Gastroesophageal sphincter (tissue), 4 donors: ENCODE measurements around the gene HMGN2. TPM values are rescaled to one million over a fixed set of nuclear protein-coding genes. Genes with fewer than 3 reads are reported as not detected.
A peak's percentile ranks its signal among the peaks of the same experiment; 100 is the strongest.

Experiments
- ATAC-seq: fragments of 150-250 bp; one replicate; pipeline ENCODE4 v1.9.1; 2016; ENCODE audit warnings: mild to moderate bottlenecking, moderate library complexity
- H3K27ac ChIP-seq, 4 donors: fragments of 200-600 bp; sonication (generic) in 3 of 4; 1 replicate in 3 of 4; 2 replicates in 1 of 4; pipeline ENCODE4 v1.5.1; 2016 to 2019
- H3K27me3 ChIP-seq: fragments of 200-600 bp; sonication (generic); one replicate; pipeline ENCODE4 v1.5.1; 2019
- H3K36me3 ChIP-seq, 2 donors: fragments of 200-600 bp; sonication (generic); one replicate each; pipeline ENCODE4 v1.5.1; 2019; ENCODE audit warnings: control low read depth in 1 of 2
- H3K4me1 ChIP-seq, 3 donors: fragments of 200-600 bp; sonication (generic); 1 replicate in 2 of 3; 2 replicates in 1 of 3; pipeline ENCODE4 v1.5.1; 2016 to 2019; ENCODE audit warnings: control low read depth in 2 of 3
- H3K4me3 ChIP-seq, 2 donors: fragments of 200-600 bp; sonication (generic); one replicate each; pipeline ENCODE4 v1.5.1; 2019; ENCODE audit warnings: mild to moderate bottlenecking in 1 of 2, moderate library complexity in 1 of 2
- H3K9me3 ChIP-seq, 3 donors: fragments of 200-600 bp; sonication (generic); one replicate each; pipeline ENCODE4 v1.5.1; 2017 to 2019; ENCODE audit warnings: control low read depth in 2 of 3
- CTCF ChIP-seq, 4 experiments: fragments of 200-600 bp in 2 of 4; fragments of 450-650 bp in 2 of 4; sonication (generic) in 1 of 4; IDR thresholded peaks; one replicate each; pipeline ENCODE4 v1.5.1; 2017 to 2019; ENCODE audit warnings: antibody characterized with exemption in 4 of 4, mild to moderate bottlenecking in 2 of 4, moderate library complexity in 2 of 4
- EP300 ChIP-seq: sonication (generic); formaldehyde crosslinking; IDR thresholded peaks from one replicate; pipeline ENCODE4 v1.6.1; 2017; ENCODE audit warnings: antibody characterized with exemption, mild to moderate bottlenecking
- POLR2A ChIP-seq, 2 donors: fragments of 450-650 bp; IDR thresholded peaks; one replicate each; pipeline ENCODE4 v1.6.1; 2017; ENCODE audit warnings: antibody characterized with exemption in 2 of 2, mild to moderate bottlenecking in 2 of 2, moderate library complexity in 1 of 2
- POLR2AphosphoS5 ChIP-seq: sonication (generic); formaldehyde crosslinking; IDR thresholded peaks from one replicate; pipeline ENCODE4 v1.6.1; 2017; ENCODE audit warnings: antibody characterized with exemption
- WGBS, 2 donors: methylation state at CpG; one replicate each; pipeline ENCODE4 v1.1.5; 2018; ENCODE audit warnings: low coverage in 1 of 2; 5-methylcytosine and 5-hydroxymethylcytosine counted together
- total RNA-seq, 4 donors: library from RNA; depleted of rRNA; stranded (reverse); fragments of >200 nt; gene quantifications; one replicate each; pipeline ENCODE4 v1.1.0, GENCODE V29; 2016

The HMGN2 gene
- total RNA-seq, result 100 to 1,000 TPM; 128 to 288 (median 252) TPM

- Histone ChIP-seq H3K27ac (peak within 1 kb of the TSS; percentile 89 to 100 (median 100)), H3K4me1 (peaks cover 0 to 37% (median 15%) of the 10 kb centered on the region in 3 donors), H3K27me3 (no peaks in the 10 kb centered on the region), H3K9me3 (no peaks in the 10 kb centered on the region), H3K4me3 (peak within 1 kb of the TSS; percentile 70 to 100), H3K36me3 (peaks cover 0 to 54% of the 10 kb centered on the region in 2 donors)
- peak; percentile 78 for ATAC-seq
- TF ChIP-seq POLR2A (IDR thresholded peaks at IDR 0.05) (peak; percentile 22 to 45), EP300 (no peak)
- WGBS, 2 donors, result no CpG with 5 or more reads among the region's 69 CpGs
These were observed at the start of gene HMGN2 for GRCh38 chr1:26472320-26472900. Gene HMGN2 (plus strand): TSS chr1:26472440. CDS start chr1:26472613, 173 bp downstream.

GRCh38 chr1:26429721-26430120, 42.5 kb upstream of the HMGN2 start:
- WGBS, 2 donors, result 63 to 85% methylated on average over 1 to 2 of the region's 2 CpGs
- peaks cover 0 to 11% of the 10 kb centered on the region in 2 donors for H3K36me3 ChIP-seq
- H3K27ac ChIP-seq, result no peak overlapping the region
- no peaks in the 10 kb centered on the region for H3K9me3 ChIP-seq
- peaks cover 0 to 30% (median 10%) of the 10 kb centered on the region in 3 donors for H3K4me1 ChIP-seq
- ATAC-seq, result no peak
- TF ChIP-seq POLR2AphosphoS5, result no peak
- TF ChIP-seq POLR2A (IDR thresholded peaks at IDR 0.05), result no peak
- H3K4me3 ChIP-seq, result no peak overlapping the region
- peaks cover 12% of the 10 kb centered on the region for H3K27me3 ChIP-seq

GRCh38 chr1:26431979-26432695, 40.1 kb upstream of the HMGN2 start, which contains the start of gene DHDDS:
Gene DHDDS (plus strand): TSS chr1:26432321. CDS start chr1:26432946, 625 bp downstream.
- Histone ChIP-seq H3K4me1 (peaks cover 0 to 33% (median 10%) of the 10 kb centered on the region in 3 donors), H3K9me3 (no peaks in the 10 kb centered on the region), H3K4me3 (peak within 1 kb of the TSS; percentile 60 to 94), H3K27ac (peak within 1 kb of the TSS; percentile 68 to 80 (median 74)), H3K36me3 (peaks cover 0 to 35% of the 10 kb centered on the region in 2 donors), H3K27me3 (no peaks in the 10 kb centered on the region)
- 0% methylated on average over 8 to 23 of the region's 45 CpGs for WGBS, 2 donors
- no peak for TF ChIP-seq EP300
- peak in 1 of 4 experiments; percentile 4 for TF ChIP-seq CTCF (IDR thresholded peaks at IDR 0.05)
- TF ChIP-seq POLR2A (IDR thresholded peaks at IDR 0.05), result peak; percentile 78 to 81
- TF ChIP-seq POLR2AphosphoS5, result peak; percentile 97
- ATAC-seq, result peak; percentile 99

- Histone ChIP-seq H3K27me3 (no peaks in the 10 kb centered on the region), H3K36me3 (peaks cover 0 to 42% of the 10 kb centered on the region in 2 donors), H3K9me3 (no peaks in the 10 kb centered on the region), H3K4me3 (peak overlapping the region; percentile 60 to 94), H3K27ac (peak overlapping the region; percentile 68 to 80 (median 74)), H3K4me1 (peaks cover 0 to 33% (median 10%) of the 10 kb centered on the region in 3 donors)
- 27 to 47% methylated on average over 3 of the region's 3 CpGs for WGBS, 2 donors
- no peak for ATAC-seq
- TF ChIP-seq POLR2AphosphoS5 (no peak), EP300 (no peak), CTCF (IDR thresholded peaks at IDR 0.05) (no peak), POLR2A (IDR thresholded peaks at IDR 0.05) (no peak)
These were observed 39.4 kb upstream of the HMGN2 start for GRCh38 chr1:26432793-26433192.

GRCh38 chr1:26434161-26434752, 38.0 kb upstream of the HMGN2 start:
- Histone ChIP-seq H3K4me1 (peaks cover 0 to 33% (median 10%) of the 10 kb centered on the region in 3 donors), H3K9me3 (no peaks in the 10 kb centered on the region), H3K27ac (no peak overlapping the region), H3K27me3 (no peaks in the 10 kb centered on the region), H3K4me3 (no peak overlapping the region), H3K36me3 (peaks cover 0 to 57% of the 10 kb centered on the region in 2 donors)
- ATAC-seq, result no peak
- TF ChIP-seq EP300, result no peak

- no peaks in the 10 kb centered on the region for H3K27me3 ChIP-seq
- H3K4me1 ChIP-seq, result peaks cover 0 to 20% (median 6%) of the 10 kb centered on the region in 3 donors
- no peaks in the 10 kb centered on the region for H3K9me3 ChIP-seq
- H3K4me3 ChIP-seq, result no peak overlapping the region
- no peak overlapping the region for H3K27ac ChIP-seq
- TF ChIP-seq POLR2A (IDR thresholded peaks at IDR 0.05) (no peak), EP300 (no peak), CTCF (IDR thresholded peaks at IDR 0.05) (no peak), POLR2AphosphoS5 (no peak)
- ATAC-seq, result no peak
- peaks cover 0 to 94% of the 10 kb centered on the region in 2 donors for H3K36me3 ChIP-seq
- 90 to 94% methylated on average over 2 to 4 of the region's 6 CpGs for WGBS, 2 donors
These were observed 34.2 kb upstream of the HMGN2 start for GRCh38 chr1:26438041-26438440.
